ENCODE measurements around the gene CDK18. TPM values are rescaled to one million over a fixed set of nuclear protein-coding genes. Genes with fewer than 3 reads are reported as not detected.
A peak's percentile ranks its signal among the peaks of the same experiment; 100 is the strongest.

Gene CDK18
- total and polyA plus RNA-seq, 9 of the 15 experiments (the other 6 are each of a cell fraction or from before 2014, with no cell fraction given), result 0.05 to 0.69 (median 0.17) TPM; not detected in 2

DNA sequence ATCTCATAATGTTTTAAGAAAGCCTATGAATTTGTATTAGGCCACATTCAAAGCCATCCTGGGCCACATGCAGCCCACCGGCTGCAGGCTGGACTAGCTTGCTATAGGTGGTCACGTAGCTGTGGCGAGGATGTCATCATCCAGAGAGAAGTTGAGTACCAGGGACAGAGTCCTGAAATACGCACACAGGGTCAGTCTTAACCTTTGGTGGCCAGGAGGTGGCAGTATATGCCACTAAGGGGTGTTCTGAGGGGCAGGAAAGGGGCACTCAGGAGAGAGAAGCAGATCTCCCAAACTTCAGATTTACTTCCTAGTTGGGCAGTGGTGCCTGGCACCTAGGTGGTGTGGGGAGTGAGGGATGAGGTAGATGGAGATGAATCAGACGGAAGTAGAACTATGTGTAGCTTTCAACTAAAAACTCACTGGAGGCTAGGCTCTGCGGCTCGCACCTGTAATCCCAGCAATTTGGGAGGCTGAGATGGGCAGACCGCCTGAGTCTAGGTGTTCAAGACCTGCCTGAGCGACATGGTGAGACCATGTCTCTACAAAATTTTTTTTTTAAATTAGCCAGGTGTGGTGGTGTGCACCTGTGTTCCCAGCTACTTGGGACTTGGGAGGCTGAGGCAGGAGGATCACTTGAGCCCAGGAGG, 16.3 kb upstream of the CDK18 start (continued):
- TF ChIP-seq, protein P1, sequence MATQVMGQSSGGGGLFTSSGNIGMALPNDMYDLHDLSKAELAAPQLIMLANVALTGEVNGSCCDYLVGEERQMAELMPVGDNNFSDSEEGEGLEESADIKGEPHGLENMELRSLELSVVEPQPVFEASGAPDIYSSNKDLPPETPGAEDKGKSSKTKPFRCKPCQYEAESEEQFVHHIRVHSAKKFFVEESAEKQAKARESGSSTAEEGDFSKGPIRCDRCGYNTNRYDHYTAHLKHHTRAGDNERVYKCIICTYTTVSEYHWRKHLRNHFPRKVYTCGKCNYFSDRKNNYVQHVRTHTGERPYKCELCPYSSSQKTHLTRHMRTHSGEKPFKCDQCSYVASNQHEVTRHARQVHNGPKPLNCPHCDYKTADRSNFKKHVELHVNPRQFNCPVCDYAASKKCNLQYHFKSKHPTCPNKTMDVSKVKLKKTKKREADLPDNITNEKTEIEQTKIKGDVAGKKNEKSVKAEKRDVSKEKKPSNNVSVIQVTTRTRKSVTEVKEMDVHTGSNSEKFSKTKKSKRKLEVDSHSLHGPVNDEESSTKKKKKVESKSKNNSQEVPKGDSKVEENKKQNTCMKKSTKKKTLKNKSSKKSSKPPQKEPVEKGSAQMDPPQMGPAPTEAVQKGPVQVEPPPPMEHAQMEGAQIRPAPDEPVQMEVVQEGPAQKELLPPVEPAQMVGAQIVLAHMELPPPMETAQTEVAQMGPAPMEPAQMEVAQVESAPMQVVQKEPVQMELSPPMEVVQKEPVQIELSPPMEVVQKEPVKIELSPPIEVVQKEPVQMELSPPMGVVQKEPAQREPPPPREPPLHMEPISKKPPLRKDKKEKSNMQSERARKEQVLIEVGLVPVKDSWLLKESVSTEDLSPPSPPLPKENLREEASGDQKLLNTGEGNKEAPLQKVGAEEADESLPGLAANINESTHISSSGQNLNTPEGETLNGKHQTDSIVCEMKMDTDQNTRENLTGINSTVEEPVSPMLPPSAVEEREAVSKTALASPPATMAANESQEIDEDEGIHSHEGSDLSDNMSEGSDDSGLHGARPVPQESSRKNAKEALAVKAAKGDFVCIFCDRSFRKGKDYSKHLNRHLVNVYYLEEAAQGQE (IDR thresholded peaks at IDR 0.05; ENCODE audit: borderline replicate concordance), result peak; percentile 97
- TF ChIP-seq, protein P1 (CRISPR knock-in tag; IDR thresholded peaks at IDR 0.05; ENCODE audit: low read depth), result peak; percentile 79
- TF ChIP-seq, protein P2, sequence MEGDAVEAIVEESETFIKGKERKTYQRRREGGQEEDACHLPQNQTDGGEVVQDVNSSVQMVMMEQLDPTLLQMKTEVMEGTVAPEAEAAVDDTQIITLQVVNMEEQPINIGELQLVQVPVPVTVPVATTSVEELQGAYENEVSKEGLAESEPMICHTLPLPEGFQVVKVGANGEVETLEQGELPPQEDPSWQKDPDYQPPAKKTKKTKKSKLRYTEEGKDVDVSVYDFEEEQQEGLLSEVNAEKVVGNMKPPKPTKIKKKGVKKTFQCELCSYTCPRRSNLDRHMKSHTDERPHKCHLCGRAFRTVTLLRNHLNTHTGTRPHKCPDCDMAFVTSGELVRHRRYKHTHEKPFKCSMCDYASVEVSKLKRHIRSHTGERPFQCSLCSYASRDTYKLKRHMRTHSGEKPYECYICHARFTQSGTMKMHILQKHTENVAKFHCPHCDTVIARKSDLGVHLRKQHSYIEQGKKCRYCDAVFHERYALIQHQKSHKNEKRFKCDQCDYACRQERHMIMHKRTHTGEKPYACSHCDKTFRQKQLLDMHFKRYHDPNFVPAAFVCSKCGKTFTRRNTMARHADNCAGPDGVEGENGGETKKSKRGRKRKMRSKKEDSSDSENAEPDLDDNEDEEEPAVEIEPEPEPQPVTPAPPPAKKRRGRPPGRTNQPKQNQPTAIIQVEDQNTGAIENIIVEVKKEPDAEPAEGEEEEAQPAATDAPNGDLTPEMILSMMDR (IDR thresholded peaks at IDR 0.05 in 2 of 3, conservative IDR thresholded peaks at IDR 0.05 in 1 of 3; ENCODE audit: insufficient read depth in 2 of 3, low read depth in 1 of 3, low read length in 3 of 3), result peak; percentile 80 to 89 (median 84)
- TF ChIP-seq ZFP1 (CRISPR knock-in tag; IDR thresholded peaks at IDR 0.05), result no peak
- no peak for TF ChIP-seq ZNF431 (CRISPR knock-in tag; IDR thresholded peaks at IDR 0.05)
- TF ChIP-seq ZNF311 (CRISPR knock-in tag; IDR thresholded peaks at IDR 0.05), result no peak
- no peak for TF ChIP-seq KDM2B (CRISPR knock-in tag; IDR thresholded peaks at IDR 0.05)
- TF ChIP-seq ETV1 (tag; conservative IDR thresholded peaks at IDR 0.05; ENCODE audit: low read depth), result peak; percentile 27; the same call in 1 of the 2 replicates
- TF ChIP-seq, protein P3, sequence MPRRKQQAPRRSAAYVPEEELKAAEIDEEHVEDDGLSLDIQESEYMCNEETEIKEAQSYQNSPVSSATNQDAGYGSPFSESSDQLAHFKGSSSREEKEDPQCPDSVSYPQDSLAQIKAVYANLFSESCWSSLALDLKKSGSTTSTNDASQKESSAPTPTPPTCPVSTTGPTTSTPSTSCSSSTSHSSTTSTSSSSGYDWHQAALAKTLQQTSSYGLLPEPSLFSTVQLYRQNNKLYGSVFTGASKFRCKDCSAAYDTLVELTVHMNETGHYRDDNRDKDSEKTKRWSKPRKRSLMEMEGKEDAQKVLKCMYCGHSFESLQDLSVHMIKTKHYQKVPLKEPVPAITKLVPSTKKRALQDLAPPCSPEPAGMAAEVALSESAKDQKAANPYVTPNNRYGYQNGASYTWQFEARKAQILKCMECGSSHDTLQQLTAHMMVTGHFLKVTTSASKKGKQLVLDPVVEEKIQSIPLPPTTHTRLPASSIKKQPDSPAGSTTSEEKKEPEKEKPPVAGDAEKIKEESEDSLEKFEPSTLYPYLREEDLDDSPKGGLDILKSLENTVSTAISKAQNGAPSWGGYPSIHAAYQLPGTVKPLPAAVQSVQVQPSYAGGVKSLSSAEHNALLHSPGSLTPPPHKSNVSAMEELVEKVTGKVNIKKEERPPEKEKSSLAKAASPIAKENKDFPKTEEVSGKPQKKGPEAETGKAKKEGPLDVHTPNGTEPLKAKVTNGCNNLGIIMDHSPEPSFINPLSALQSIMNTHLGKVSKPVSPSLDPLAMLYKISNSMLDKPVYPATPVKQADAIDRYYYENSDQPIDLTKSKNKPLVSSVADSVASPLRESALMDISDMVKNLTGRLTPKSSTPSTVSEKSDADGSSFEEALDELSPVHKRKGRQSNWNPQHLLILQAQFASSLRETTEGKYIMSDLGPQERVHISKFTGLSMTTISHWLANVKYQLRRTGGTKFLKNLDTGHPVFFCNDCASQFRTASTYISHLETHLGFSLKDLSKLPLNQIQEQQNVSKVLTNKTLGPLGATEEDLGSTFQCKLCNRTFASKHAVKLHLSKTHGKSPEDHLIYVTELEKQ (CRISPR knock-in tag; IDR thresholded peaks at IDR 0.05), result no peak
- TF ChIP-seq, protein P4, sequence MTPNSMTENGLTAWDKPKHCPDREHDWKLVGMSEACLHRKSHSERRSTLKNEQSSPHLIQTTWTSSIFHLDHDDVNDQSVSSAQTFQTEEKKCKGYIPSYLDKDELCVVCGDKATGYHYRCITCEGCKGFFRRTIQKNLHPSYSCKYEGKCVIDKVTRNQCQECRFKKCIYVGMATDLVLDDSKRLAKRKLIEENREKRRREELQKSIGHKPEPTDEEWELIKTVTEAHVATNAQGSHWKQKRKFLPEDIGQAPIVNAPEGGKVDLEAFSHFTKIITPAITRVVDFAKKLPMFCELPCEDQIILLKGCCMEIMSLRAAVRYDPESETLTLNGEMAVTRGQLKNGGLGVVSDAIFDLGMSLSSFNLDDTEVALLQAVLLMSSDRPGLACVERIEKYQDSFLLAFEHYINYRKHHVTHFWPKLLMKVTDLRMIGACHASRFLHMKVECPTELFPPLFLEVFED (CRISPR knock-in tag; conservative IDR thresholded peaks at IDR 0.05), result no peak; the same call in 1 of the 2 replicates
- TF ChIP-seq BMI1 (IDR thresholded peaks at IDR 0.05; ENCODE audit: low read length), result no peak
